Endothelial cell of umbilical vein (primary cell): ENCODE data around the gene OR52B2. TPM values are rescaled to one million over a fixed set of nuclear protein-coding genes. Genes with fewer than 3 reads are reported as not detected.
"Not testable (repeated sequence)": the region's sequence is repeated elsewhere in the genome, so short reads cannot be mapped to it uniquely, and the experiment has no call there.

ENCODE experiments used
- BruUV-seq: library from RNA; stranded (reverse); fragments of 400-500 nt; replicated peaks from 2 replicates; lab custom pipeline; 2021; lab: Mats Ljungman, UMichigan
- CTCF ChIA-PET: fragments of 300-600, 350-600 bp; sonication (Branson Sonifier 250); formaldehyde crosslinking; loops from one replicate; lab custom pipeline; 2021; ENCODE audit warnings: antibody characterized with exemption, inconsistent platforms; lab: Charles Lee
- POLR2A ChIA-PET: fragments of 300-600, 350-600 bp; sonication (Branson Sonifier 250); formaldehyde crosslinking; loops from one replicate; lab custom pipeline; 2021; ENCODE audit warnings: antibody characterized with exemption, inconsistent platforms; lab: Charles Lee
- DNase-seq: peaks from one replicate; pipeline ENCODE4 v3.0.0-alpha.2; 2011; ENCODE audit warnings: low read depth, low spot score
- FAIRE-seq: peaks from 2 replicates; lab custom pipeline; 2011; peaks lifted over from hg19 to GRCh38; lab: Jason Lieb, UNC
- H2AFZ ChIP-seq: 2 replicates; pipeline ENCODE4 v1.6.0; 2012; ENCODE audit warnings: low read depth, low read length, control low read depth, inconsistent platforms
- H3K27ac ChIP-seq: 2 replicates; pipeline ENCODE4 v1.5.1; 2011; ENCODE audit warnings: low read depth, mild to moderate bottlenecking, control low read depth, low read length, moderate library complexity; ENCODE audit not compliant: insufficient read depth
- H3K27me3 ChIP-seq, 2 experiments: 2 replicates each; pipeline versions ENCODE4 v1.6.0 to v1.6.1; 2011; ENCODE audit warnings: low read length in 2 of 2, mixed read lengths in 1 of 2; ENCODE audit not compliant: control insufficient read depth in 2 of 2, insufficient read depth in 2 of 2
- H3K36me3 ChIP-seq, 2 experiments: 2 replicates in 1 of 2; 3 replicates in 1 of 2; pipeline ENCODE4 v1.5.1; 2011; ENCODE audit warnings: low read length in 2 of 2, mild to moderate bottlenecking in 1 of 2, moderate library complexity in 1 of 2; ENCODE audit not compliant: control insufficient read depth in 2 of 2, insufficient read depth in 2 of 2; ENCODE audit errors: extremely low read depth in 1 of 2
- H3K4me1 ChIP-seq: 3 replicates; pipeline ENCODE4 v1.5.1; 2011; ENCODE audit warnings: mild to moderate bottlenecking, low read length; ENCODE audit not compliant: control insufficient read depth, insufficient read depth; ENCODE audit errors: extremely low read depth
- H3K4me2 ChIP-seq: 2 replicates; pipeline ENCODE4 v1.6.1; 2011; ENCODE audit warnings: low read length, control low read depth, mixed read lengths; ENCODE audit not compliant: insufficient read depth
- H3K4me3 ChIP-seq, 3 experiments: fragments of 200-600 bp in 1 of 3; sonication (generic), shearing (Covaris generic) in 1 of 3; replicated peaks in 1 of 3; 2 replicates each; pipeline ENCODE4 v1.5.1; 2011 to 2016; ENCODE audit warnings: control low read depth in 3 of 3, low read length in 3 of 3, mild to moderate bottlenecking in 2 of 3, inconsistent platforms in 1 of 3, low read depth in 1 of 3, moderate library complexity in 1 of 3; ENCODE audit not compliant: insufficient read depth in 1 of 3
- H3K79me2 ChIP-seq: 2 replicates; pipeline ENCODE4 v1.6.0; 2012; ENCODE audit warnings: low read length, inconsistent platforms; ENCODE audit not compliant: control insufficient read depth, insufficient read depth
- H3K9ac ChIP-seq: replicated peaks from 2 replicates; pipeline ENCODE3; 2011; ENCODE audit warnings: low read length, control low read depth; ENCODE audit not compliant: insufficient read depth; ENCODE audit errors: extremely low read depth
- H3K9me1 ChIP-seq: replicated peaks from 3 replicates; pipeline ENCODE4 v1.6.0; 2011; ENCODE audit warnings: mild to moderate bottlenecking, low read length; ENCODE audit not compliant: control insufficient read depth, insufficient read depth; ENCODE audit errors: extremely low read depth
- H3K9me3 ChIP-seq: replicated peaks from 2 replicates; pipeline ENCODE4 v1.5.1; 2012; ENCODE audit warnings: low read length, inconsistent platforms; ENCODE audit not compliant: control insufficient read depth, insufficient read depth
- H4K20me1 ChIP-seq: replicated peaks from 2 replicates; pipeline ENCODE3; 2011; ENCODE audit warnings: mild to moderate bottlenecking, low read length; ENCODE audit not compliant: control insufficient read depth, insufficient read depth; ENCODE audit errors: extremely low read depth
- CTCF ChIP-seq, 2 donors: IDR thresholded peaks; 1 replicate in 1 of 2; 2 replicates in 1 of 2; pipeline ENCODE4 v1.5.1; 2011; ENCODE audit warnings: low read length in 2 of 2, mild to moderate bottlenecking in 2 of 2, moderate library complexity in 2 of 2, control low read depth in 1 of 2, inconsistent platforms in 1 of 2, low read depth in 1 of 2; ENCODE audit not compliant: insufficient read depth in 1 of 2; ENCODE audit errors: extremely low read depth in 1 of 2
- JUN ChIP-seq: IDR thresholded peaks from 2 replicates; pipeline ENCODE4 v1.6.1; 2011; ENCODE audit warnings: borderline replicate concordance, low read depth; ENCODE audit not compliant: insufficient read length, insufficient read depth
- MYC ChIP-seq: IDR thresholded peaks from one replicate; pipeline ENCODE4 v1.6.1; 2011; ENCODE audit warnings: mild to moderate bottlenecking, low read depth, low read length
- POLR2A ChIP-seq: IDR thresholded peaks from 2 replicates; pipeline ENCODE4 v1.6.1; 2012; ENCODE audit warnings: low read depth, mild to moderate bottlenecking, control low read depth, low read length
- dilution Hi-C: fragments of 300-500 bp; cut with MboI; formaldehyde crosslinking; loops from one replicate; pipeline ENCODE4 v1.15.0; 2019; ENCODE audit warnings: low sequenced_read_pairs; ENCODE audit not compliant: extremely low pct_ligation_motif_present
- intact Hi-C: fragments of 100-400 bp; cut with micrococcal nuclease; formaldehyde crosslinking; loops from one replicate; pipeline ENCODE4 v1.10.0; 2022
- polyA plus RNA-seq, 4 experiments: library from polyadenylated mRNA; depleted of rRNA in 3 of 4; stranded (reverse) in 3 of 4; unstranded in 1 of 4; fragments of >200 nt; gene quantifications; 2 replicates each; pipeline versions ENCODE4 v1.2.1 to v1.2.3, GENCODE V29; 2011 to 2012; ENCODE audit warnings: missing spikeins in 1 of 4
- total RNA-seq: library from RNA; stranded (reverse); gene quantifications from 2 replicates; pipeline ENCODE4 v1.2.3, GENCODE V29; 2021

Gene OR52B2
- total and polyA plus RNA-seq, 2 donors (not counting 3 experiments of a cell fraction or from before 2014, with no cell fraction given), result not detected

GRCh38 chr11:6142936-6143335 lies 27.2 kb downstream of the OR52B2 start:
- Histone ChIP-seq H2AFZ (no peak overlapping the region), H3K4me2 (no peak overlapping the region), H3K27ac (no peak overlapping the region), H3K9ac (no peak overlapping the region), H3K4me1 (no peaks in the 10 kb centered on the region), H4K20me1 (no peaks in the 10 kb centered on the region), H3K9me3 (no peaks in the 10 kb centered on the region), H3K4me3 (no peak overlapping the region), H3K9me1 (no peaks in the 10 kb centered on the region), H3K36me3 (no peaks in the 10 kb centered on the region), H3K27me3 (no peaks in the 10 kb centered on the region), H3K79me2 (no peaks in the 10 kb centered on the region)
- FAIRE-seq, result no peak
- DNase-seq, result no peak
- TF ChIP-seq POLR2A, result no peak
- intact Hi-C loops, result no loop called here
- ChIA-PET CTCF (no interaction called here), POLR2A (no interaction called here)
- dilution Hi-C loops, result no loop called here
- BruUV-seq, result no TSS peak

GRCh38 chr11:6135936-6136335 lies 34.2 kb downstream of the OR52B2 start:
- H3K9me3 ChIP-seq, H3K4me3 ChIP-seq, POLR2A ChIA-PET, H3K4me2 ChIP-seq, CTCF ChIA-PET, H3K4me1 ChIP-seq, DNase-seq, H3K9me1 ChIP-seq, H3K79me2 ChIP-seq, H3K36me3 ChIP-seq, H3K27ac ChIP-seq, H2AFZ ChIP-seq, H3K27me3 ChIP-seq, BruUV-seq, H3K9ac ChIP-seq, intact Hi-C loops, dilution Hi-C loops, H4K20me1 ChIP-seq, FAIRE-seq: not testable (repeated sequence)

DNA sequence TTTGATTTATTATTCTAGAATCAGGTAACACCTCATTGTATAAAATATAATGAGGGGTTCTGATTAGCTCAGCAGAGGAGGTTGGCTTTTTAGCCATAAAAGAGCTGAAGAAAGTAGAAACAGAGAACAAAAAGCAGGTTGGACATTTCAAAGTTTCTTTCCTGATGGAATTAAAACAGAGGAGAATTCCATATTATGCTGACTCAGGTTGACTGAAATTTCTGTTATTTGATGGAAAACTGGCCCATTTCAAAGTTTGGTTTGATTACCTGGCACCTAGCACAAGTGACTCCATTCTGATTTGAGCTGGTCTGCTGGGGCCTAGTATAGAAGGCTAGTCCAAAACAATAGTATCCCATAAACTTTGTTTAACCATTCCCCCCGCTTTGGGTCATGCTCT lies 37.7 kb downstream of the OR52B2 start:
- Histone ChIP-seq H3K9me1 (no peaks in the 10 kb centered on the region), H3K4me1 (peaks cover 6% of the 10 kb centered on the region), H4K20me1 (no peaks in the 10 kb centered on the region), H3K27me3 (peaks cover 0 to 2% of the 10 kb centered on the region in 2 experiments), H2AFZ (no peak overlapping the region), H3K4me2 (no peak overlapping the region), H3K79me2 (no peaks in the 10 kb centered on the region), H3K27ac (no peak overlapping the region), H3K4me3 (no peak overlapping the region), H3K9ac (no peak overlapping the region), H3K36me3 (no peaks in the 10 kb centered on the region), H3K9me3 (no peaks in the 10 kb centered on the region)
- FAIRE-seq (no peak), DNase-seq (no peak)
- no peak for TF ChIP-seq CTCF (IDR thresholded peaks at IDR 0.05; ENCODE audit: extremely low read depth in 1 of 2, insufficient read depth in 1 of 2, low read depth in 1 of 2, low read length in 2 of 2)
- TF ChIP-seq MYC, result no peak
- no peak for TF ChIP-seq JUN
- TF ChIP-seq POLR2A, result no peak
- ChIA-PET CTCF (interaction anchor here (1.2 kb wide), 1 partner anchor 231 kb away, joined by 5 read pairs; no protein-coding TSS in a partner anchor), POLR2A (no interaction called here)
- BruUV-seq, result no TSS peak
- intact Hi-C loops, result no loop called here
- dilution Hi-C loops, result no loop called here
